H1 (cell line): Measurements from ENCODE around the gene ANKIB1. TPM values are rescaled to one million over a fixed set of nuclear protein-coding genes. Genes with fewer than 3 reads are reported as not detected.
A peak's percentile ranks its signal among the peaks of the same experiment; 100 is the strongest.

Experiments used
- CTCF ChIA-PET: fragments of 300-600 bp; sonication (Branson Sonifier 250); formaldehyde crosslinking; loops from one replicate; lab custom pipeline; 2021; ENCODE audit not compliant: partially characterized antibody; lab: Charles Lee
- POLR2A ChIA-PET: fragments of 300-600 bp; sonication (Branson Sonifier 250); formaldehyde crosslinking; loops from one replicate; lab custom pipeline; 2021; ENCODE audit warnings: inconsistent platforms; ENCODE audit not compliant: partially characterized antibody; lab: Charles Lee
- DNase-seq, 2 experiments: peaks; one replicate each; pipeline versions ENCODE4 v3.0.0 to v3.0.0-alpha.2; 2010 to 2022; ENCODE audit warnings: low spot score in 2 of 2, low read depth in 1 of 2, mixed read lengths in 1 of 2
- FAIRE-seq: peaks from 2 replicates; lab custom pipeline; 2011; peaks lifted over from hg19 to GRCh38; lab: Jason Lieb, UNC
- H2AFZ ChIP-seq: 2 replicates; pipeline ENCODE4 v1.8.1; 2012; ENCODE audit warnings: low read length, inconsistent platforms
- H2AK5ac ChIP-seq: 2 replicates; pipeline ENCODE4 v1.6.1; 2013; ENCODE audit warnings: low read depth, low read length
- H2BK120ac ChIP-seq: replicated peaks from 2 replicates; pipeline ENCODE3; 2013; ENCODE audit warnings: low read depth, low read length, inconsistent platforms
- H2BK12ac ChIP-seq: 2 replicates; pipeline ENCODE4 v1.6.1; 2013; ENCODE audit warnings: low read depth, low read length
- H2BK15ac ChIP-seq: 2 replicates; pipeline ENCODE4 v1.6.1; 2013; ENCODE audit warnings: low read length
- H2BK20ac ChIP-seq: 2 replicates; pipeline ENCODE4 v1.6.1; 2013; ENCODE audit warnings: low read length
- H2BK5ac ChIP-seq: 2 replicates; pipeline ENCODE4 v1.6.1; 2013; ENCODE audit warnings: low read depth, low read length
- H3K14ac ChIP-seq: 2 replicates; pipeline ENCODE4 v1.6.1; 2013; ENCODE audit warnings: inconsistent platforms; ENCODE audit not compliant: insufficient read length
- H3K18ac ChIP-seq: 2 replicates; pipeline ENCODE4 v1.6.1; 2013; ENCODE audit warnings: low read length; ENCODE audit errors: extremely low read depth
- H3K23ac ChIP-seq: 2 replicates; pipeline ENCODE4 v1.6.1; 2013; ENCODE audit warnings: inconsistent platforms; ENCODE audit not compliant: insufficient read length
- H3K23me2 ChIP-seq: 2 replicates; pipeline ENCODE4 v1.6.1; 2013; ENCODE audit warnings: low read depth, low read length
- H3K27ac ChIP-seq: 2 replicates; pipeline ENCODE4 v1.6.1; 2011; ENCODE audit warnings: low read depth, low read length, inconsistent platforms
- H3K27me3 ChIP-seq, 4 experiments: replicated peaks in 1 of 4; 1 replicate in 1 of 4; 2 replicates in 3 of 4; pipeline versions ENCODE4 v1.6.1 to v1.8.1; 2011 to 2013; ENCODE audit warnings: low read length in 3 of 4, mild to moderate bottlenecking in 3 of 4, inconsistent platforms in 2 of 4, mixed read lengths in 2 of 4, moderate library complexity in 1 of 4; ENCODE audit not compliant: control insufficient read depth in 3 of 4, insufficient read depth in 3 of 4; ENCODE audit errors: extremely low read depth in 1 of 4
- H3K36me3 ChIP-seq, 4 experiments: 2 replicates each; pipeline versions ENCODE4 v1.6.1 to v1.8.1; 2011 to 2013; ENCODE audit warnings: mild to moderate bottlenecking in 4 of 4, low read length in 3 of 4, moderate library complexity in 2 of 4, control low read depth in 1 of 4, inconsistent platforms in 1 of 4; ENCODE audit not compliant: insufficient read depth in 4 of 4, control insufficient read depth in 2 of 4
- H3K4ac ChIP-seq: replicated peaks from 2 replicates; pipeline ENCODE3; 2013; ENCODE audit warnings: low read length, low read depth, mixed read lengths, inconsistent platforms; ENCODE audit not compliant: insufficient read length
- H3K4me1 ChIP-seq, 4 experiments: replicated peaks in 1 of 4; 1 replicate in 1 of 4; 2 replicates in 3 of 4; pipeline versions ENCODE4 v1.6.1 to v1.8.1; 2011 to 2013; ENCODE audit warnings: low read length in 3 of 4, inconsistent platforms in 2 of 4, mixed read lengths in 1 of 4; ENCODE audit not compliant: insufficient read depth in 4 of 4, control insufficient read depth in 3 of 4
- H3K4me2 ChIP-seq, 2 experiments: 2 replicates each; pipeline versions ENCODE4 v1.6.1 to v1.8.1; 2011 to 2013; ENCODE audit warnings: low read depth in 2 of 2, low read length in 2 of 2, control low read depth in 1 of 2, inconsistent platforms in 1 of 2, mild to moderate bottlenecking in 1 of 2; ENCODE audit not compliant: insufficient read depth in 1 of 2
- H3K4me3 ChIP-seq, 4 experiments: fragments of 200-600, 300-600 bp in 1 of 4; sonication (generic), shearing (Covaris generic), sonication (Bioruptor Twin) in 1 of 4; 2 replicates each; pipeline versions ENCODE4 v1.5.1 to v1.8.1; 2011 to 2016; ENCODE audit warnings: low read length in 4 of 4, low read depth in 3 of 4, control low read depth in 2 of 4, inconsistent platforms in 2 of 4, mild to moderate bottlenecking in 2 of 4, mixed read lengths in 1 of 4, moderate library complexity in 1 of 4; ENCODE audit not compliant: insufficient read depth in 2 of 4; ENCODE audit errors: extremely low read depth in 1 of 4
- H3K56ac ChIP-seq: replicated peaks from 2 replicates; pipeline ENCODE3; 2013; ENCODE audit warnings: low read depth, mild to moderate bottlenecking, mixed read lengths, low read length, inconsistent platforms; ENCODE audit not compliant: insufficient read length
- H3K79me1 ChIP-seq: 2 replicates; pipeline ENCODE4 v1.6.1; 2013; ENCODE audit warnings: low read depth, low read length, control low read depth
- H3K79me2 ChIP-seq, 2 experiments: 2 replicates each; pipeline versions ENCODE4 v1.6.1 to v1.8.1; 2012 to 2013; ENCODE audit warnings: low read length in 2 of 2, mild to moderate bottlenecking in 2 of 2, inconsistent platforms in 1 of 2; ENCODE audit not compliant: insufficient read depth in 2 of 2, control insufficient read depth in 1 of 2
- H3K9ac ChIP-seq, 4 experiments: replicated peaks in 1 of 4; 1 replicate in 1 of 4; 2 replicates in 3 of 4; pipeline versions ENCODE4 v1.6.1 to v1.8.1; 2011 to 2013; ENCODE audit warnings: low read depth in 3 of 4, low read length in 3 of 4, control low read depth in 2 of 4, mild to moderate bottlenecking in 2 of 4, moderate library complexity in 2 of 4, inconsistent platforms in 1 of 4; ENCODE audit errors: extremely low read depth in 1 of 4
- H3K9me3 ChIP-seq, 2 experiments: 2 replicates each; pipeline versions ENCODE4 v1.6.1 to v1.8.1; 2012 to 2013; ENCODE audit warnings: mild to moderate bottlenecking in 2 of 2, moderate library complexity in 2 of 2, control low read depth in 1 of 2, inconsistent platforms in 1 of 2, low read depth in 1 of 2, low read length in 1 of 2, mixed read lengths in 1 of 2; ENCODE audit not compliant: insufficient read depth in 2 of 2
- H4K20me1 ChIP-seq, 2 experiments: replicated peaks in 1 of 2; 2 replicates each; pipeline versions ENCODE3 to v1.8.1; 2011 to 2013; ENCODE audit warnings: inconsistent platforms in 2 of 2, low read length in 2 of 2, mild to moderate bottlenecking in 1 of 2; ENCODE audit not compliant: insufficient read depth in 2 of 2, control insufficient read depth in 1 of 2
- H4K5ac ChIP-seq: 2 replicates; pipeline ENCODE4 v1.6.1; 2013; ENCODE audit warnings: low read length, low read depth, mixed read lengths, inconsistent platforms; ENCODE audit not compliant: insufficient read length
- H4K8ac ChIP-seq: 2 replicates; pipeline ENCODE4 v1.8.0; 2013; ENCODE audit warnings: mild to moderate bottlenecking, moderate library complexity, low read length, inconsistent platforms; ENCODE audit not compliant: insufficient read depth; ENCODE audit errors: extremely low read depth
- H4K91ac ChIP-seq: replicated peaks from 2 replicates; pipeline ENCODE3; 2013; ENCODE audit warnings: low read length, mixed read lengths, inconsistent platforms; ENCODE audit not compliant: insufficient read length
- CTCF ChIP-seq, 3 experiments: IDR thresholded peaks; 1 replicate in 2 of 3; 2 replicates in 1 of 3; pipeline versions ENCODE4 v1.5.1 to v1.6.1; 2011; ENCODE audit warnings: low read length in 3 of 3, mild to moderate bottlenecking in 3 of 3, inconsistent platforms in 2 of 3, low read depth in 1 of 3, moderate library complexity in 1 of 3; ENCODE audit not compliant: insufficient read depth in 1 of 3; ENCODE audit errors: control extremely low read depth in 1 of 3
- RAD21 ChIP-seq, 2 experiments: IDR thresholded peaks in 1 of 2; conservative IDR thresholded peaks in 1 of 2; 2 replicates each; pipeline ENCODE4 v1.6.1; 2011; ENCODE audit warnings: low read depth in 2 of 2, low read length in 2 of 2, improper control_type of control experiment in 1 of 2, inconsistent platforms in 1 of 2, mild to moderate bottlenecking in 1 of 2, moderate library complexity in 1 of 2
- YY1 ChIP-seq: IDR thresholded peaks from 2 replicates; pipeline ENCODE4 v1.6.1; 2011; ENCODE audit warnings: low read depth, mild to moderate bottlenecking, low read length
- WGBS, 2 experiments: shearing (Covaris generic) in 1 of 2; methylation state at CpG; one replicate each; pipeline versions ENCODE4 v1.1.6 to v1.1.7; 2013 to 2015; ENCODE audit warnings: low lambda C conversion rate in 2 of 2, mixed read lengths in 2 of 2, inconsistent platforms in 1 of 2, low coverage in 1 of 2, missing lambda C conversion rate in 1 of 2; ENCODE audit not compliant: insufficient replicate concordance in 2 of 2, insufficient coverage in 1 of 2, insufficient read length in 1 of 2; ENCODE audit errors: extremely low coverage in 1 of 2, missing lambda C conversion rate in 1 of 2; 5-methylcytosine and 5-hydroxymethylcytosine counted together
- polyA plus RNA-seq, 7 experiments: library from polyadenylated mRNA; depleted of rRNA in 3 of 7; stranded (reverse) in 5 of 7; unstranded in 2 of 7; fragments of >200 nt in 5 of 7; fragments of 200-250 nt in 2 of 7; gene quantifications; 1 replicate in 5 of 7; 2 replicates in 1 of 7; 4 replicates in 1 of 7; pipeline versions ENCODE4 v1.2.1 to v1.2.3, GENCODE V29; 2011 to 2013; ENCODE audit warnings: missing spikeins in 2 of 7, mixed read lengths in 2 of 7
- total RNA-seq: library from RNA; stranded (reverse); fragmentation: NEBNext Ultra II Directional; extraction: Animal tissue kit (Norgen Biotek cat#: 25700); gene quantifications from 2 replicates; pipeline ENCODE4 v1.2.1, GENCODE V29; 2021

ANKIB1 gene
- total and polyA plus RNA-seq, 2 of the 8 experiments (the other 6 are each of a cell fraction or from before 2014, with no cell fraction given), result 19.2 to 43.0 TPM

- DNase-seq, result no peak
- 0 out of 2 replicates have a peak overlapping the region, but pooled peaks have one; percentile 66 for H2BK5ac ChIP-seq
- no peak for FAIRE-seq
- H3K27me3 ChIP-seq, result no peaks in the 10 kb centered on the region; a peak in 1 of 7 replicates
- H3K4me2 ChIP-seq, result no peak overlapping the region
- H3K9me3 ChIP-seq, result no peaks in the 10 kb centered on the region
- H3K36me3 ChIP-seq, result no peaks in the 10 kb centered on the region
- CTCF ChIA-PET, result interaction anchor here (0.6 to 4.3 kb wide), 8 partner anchors 11 to 282 kb away, joined by 3 to 22 read pairs (median 3); partner anchors contain the start of gene GATAD1
- H3K56ac ChIP-seq, result no peak overlapping the region
- peak overlapping the region; percentile 98 for H2AFZ ChIP-seq
- no peaks in the 10 kb centered on the region for H3K23me2 ChIP-seq
- 78% methylated on average over 5 of the region's 5 CpGs; no CpG with 5 or more reads in 1 of the 2 experiments for WGBS, 2 experiments
- H2AK5ac ChIP-seq, result no peak overlapping the region
- peak; percentile 41 to 51 (median 43) for TF ChIP-seq CTCF (IDR thresholded peaks at IDR 0.05; ENCODE audit: control extremely low read depth in 1 of 3, insufficient read depth in 1 of 3, low read depth in 1 of 3, low read length in 3 of 3)
- TF ChIP-seq RAD21 (IDR thresholded peaks at IDR 0.05 in 1 of 2, conservative IDR thresholded peaks at IDR 0.05 in 1 of 2; ENCODE audit: low read depth in 2 of 2, low read length in 2 of 2), result peak; percentile 69 to 81
- no peak for TF ChIP-seq YY1
- TF ChIP-seq, all 59 proteins: peak for 2
- H2BK15ac ChIP-seq, result no peak overlapping the region
- H4K91ac ChIP-seq, result peak overlapping the region; percentile 81
- POLR2A ChIA-PET, result interaction anchor here (1.7 kb wide), 1 partner anchor 29 kb away, joined by 5 read pairs; the partner anchor contains the start of gene GATAD1
- H3K79me2 ChIP-seq, result no peaks in the 10 kb centered on the region; a peak in 1 of 4 replicates
- no peak overlapping the region for H3K14ac ChIP-seq
- H2BK20ac ChIP-seq, result no peak overlapping the region
- H3K18ac ChIP-seq, result 0 out of 2 replicates have a peak overlapping the region, but pooled peaks have one; percentile 71
- no peaks in the 10 kb centered on the region for H4K20me1 ChIP-seq
- H2BK12ac ChIP-seq, result no peak overlapping the region
- no peak overlapping the region for H3K4ac ChIP-seq
- no peak overlapping the region for H2BK120ac ChIP-seq
- no peak overlapping the region for H3K23ac ChIP-seq
- H3K79me1 ChIP-seq, result no peaks in the 10 kb centered on the region
- no peak overlapping the region for H4K5ac ChIP-seq
- no peaks in the 10 kb centered on the region for H3K4me1 ChIP-seq
- H3K27ac ChIP-seq, result no peak overlapping the region
- H4K8ac ChIP-seq, result no peak overlapping the region
- no peak overlapping the region for H3K9ac ChIP-seq
- H3K4me3 ChIP-seq, result no peak overlapping the region
Measured at GRCh38 chr7:92417913-92418312, 172.1 kb downstream of the ANKIB1 start.
